Heart left ventricle (tissue), 16 donors: ENCODE data around the gene GRAMD1B. TPM values are rescaled to one million over a fixed set of nuclear protein-coding genes. Genes with fewer than 3 reads are reported as not detected.
A peak's percentile ranks its signal among the peaks of the same experiment; 100 is the strongest.

ENCODE experiments used
- ATAC-seq, 4 donors: fragments of 200-7000 bp; cut with Tn5 transposase; one replicate each; pipeline ENCODE4 v1.9.1; 2020 to 2022; ENCODE audit warnings: moderate library complexity in 4 of 4, mild to moderate bottlenecking in 3 of 4, moderate number of reproducible peaks in 1 of 4
- DNase-seq, 5 donors: peaks; one replicate each; pipeline ENCODE4 v3.0.0-alpha.2; 2020
- H3K27ac ChIP-seq, 12 donors: fragments of 200-600 bp; sonication (generic) in 4 of 12; one replicate each; pipeline versions ENCODE4 v1.5.0 to v1.8.0; 2016 to 2022; ENCODE audit warnings: mild to moderate bottlenecking in 2 of 12
- H3K27me3 ChIP-seq, 9 donors: fragments of 200-600 bp; sonication (generic) in 2 of 9; one replicate each; pipeline versions ENCODE4 v1.5.1 to v1.8.0; 2016 to 2022; ENCODE audit warnings: mild to moderate bottlenecking in 3 of 9
- H3K36me3 ChIP-seq, 9 donors: fragments of 200-600 bp; sonication (generic) in 2 of 9; one replicate each; pipeline versions ENCODE4 v1.5.0 to v1.8.0; 2018 to 2022; ENCODE audit warnings: mild to moderate bottlenecking in 2 of 9
- H3K4me1 ChIP-seq, 12 donors: fragments of 200-600 bp; sonication (generic) in 4 of 12; one replicate each; pipeline versions ENCODE4 v1.5.0 to v1.8.0; 2016 to 2022; ENCODE audit warnings: mild to moderate bottlenecking in 3 of 12
- H3K4me3 ChIP-seq, 12 donors: fragments of 200-600 bp; sonication (generic) in 4 of 12; one replicate each; pipeline versions ENCODE4 v1.5.0 to v1.8.0; 2017 to 2022; ENCODE audit warnings: mild to moderate bottlenecking in 9 of 12, moderate library complexity in 4 of 12
- H3K9me3 ChIP-seq, 12 donors: fragments of 200-600 bp; sonication (generic) in 4 of 12; one replicate each; pipeline versions ENCODE4 v1.5.0 to v1.8.0; 2016 to 2022; ENCODE audit warnings: mild to moderate bottlenecking in 1 of 12
- CTCF ChIP-seq, 12 donors: fragments of 200-600 bp; sonication (generic) in 4 of 12; IDR thresholded peaks; one replicate each; pipeline versions ENCODE4 v1.5.0 to v1.8.0; 2018 to 2022; ENCODE audit warnings: antibody characterized with exemption in 12 of 12, mild to moderate bottlenecking in 5 of 12
- POLR2A ChIP-seq, 2 donors: fragments of 450-650 bp; IDR thresholded peaks; one replicate each; pipeline ENCODE4 v1.6.1; 2017; ENCODE audit warnings: antibody characterized with exemption in 2 of 2, mild to moderate bottlenecking in 2 of 2, moderate library complexity in 2 of 2
- WGBS, 4 donors: extraction: QIAGEN DNeasy Blood & Tissue Kit in 2 of 4; methylation state at CpG; one replicate each; pipeline versions ENCODE4 v1.1.5 to v1.1.7; 2013 to 2018; 5-methylcytosine and 5-hydroxymethylcytosine counted together
- intact Hi-C, 10 donors: fragments of 100-400 bp; cut with DNase I; formaldehyde crosslinking; loops; one replicate each; pipeline versions ENCODE4 v1.11.1 to v1.14.2; 2022
- polyA plus RNA-seq, 2 donors: library from polyadenylated mRNA; stranded (reverse); fragments of 200-250 nt; gene quantifications; one replicate each; pipeline ENCODE4 v1.2.3, GENCODE V29; 2013
- total RNA-seq, 9 donors: library from RNA; depleted of rRNA in 2 of 9; stranded (reverse); fragments of >200 nt in 2 of 9; fragmentation: NEBNext Ultra II Directional in 3 of 9; extraction: Animal tissue kit (Norgen Biotek cat#: 25700) in 3 of 9; gene quantifications; one replicate each; pipeline versions ENCODE4 v1.1.0 to v1.2.4, GENCODE V29; 2016 to 2023
- donor health status: ischemic (EF 13 %, LVEDD 7.1; RV severe dilation, severe dysfunction).
- donor health status: healthy with polysubstance abuse.
- donor health status: DM: no; HTN: yes; CAD: no.
- donor health status: DM: no; HTN: no; CAD: no.
- donor health status: ischemic (EF 25% LVEDD 6.9; RV normal size, moderate dysfunction).
- donor health status: ischemic (EF 25% LVEDD 5.7; RV mildly dilated, moderate dysfunction).
- donor health status: healthy.
- donor health status: DM: yes; HTN: yes; CAD: no.
- donor health status: ischemic (EF 35%, LVEDD 5.7; RV mildly dilated, moderate dysfunction).
- donor health status: nonischemic (EF 11% LVEDD 7.7; RV severe dilation, severe dysfunction).
- donor health status: DM: yes; HTN: yes; CAD: no.
- donor health status: PGD.
- donor health status: ischemic (EF 29% LVEDD 5.4; RV normal size, mild dysfunction).
- donor health status: nonischemic (EF 23%, LVEDD 6.1; RV moderate dilation, normal function).

Gene GRAMD1B
- total and polyA plus RNA-seq, 11 donors: 8.6 to 42.5 (median 23.0) TPM

GRCh38 chr11:123431619-123432018 lies 1.6 kb downstream of the GRAMD1B start:
- DNase-seq (no peak), ATAC-seq (no peak)
- WGBS, 4 donors: 66 to 80% (median 69%) methylated on average over 7 of the region's 7 CpGs
- Histone ChIP-seq H3K4me3 (peak overlapping the region in 7 of 12 donors; percentile 55 to 78 (median 69)), H3K36me3 (no peaks in the 10 kb centered on the region), H3K27me3 (peaks cover 0 to 8% (median 3%) of the 10 kb centered on the region in 9 donors), H3K27ac (peak overlapping the region in 2 of 12 donors; percentile 6 to 88), H3K4me1 (peaks cover 0 to 42% (median 9%) of the 10 kb centered on the region in 12 donors), H3K9me3 (no peaks in the 10 kb centered on the region)
- TF ChIP-seq CTCF (IDR thresholded peaks at IDR 0.05) (no peak), POLR2A (IDR thresholded peaks at IDR 0.05) (no peak)
- intact Hi-C loops: loop anchor here in 1 of 10 donors (5.0 kb wide), 1 partner anchor 41 kb away; no protein-coding TSS in a partner anchor

GRCh38 chr11:123434262-123434661 lies 4.2 kb downstream of the GRAMD1B start:
- no peak for DNase-seq
- peak in 2 of 12 donors; percentile 6 to 9 for TF ChIP-seq CTCF (IDR thresholded peaks at IDR 0.05)
- TF ChIP-seq POLR2A (IDR thresholded peaks at IDR 0.05): no peak
- H3K9me3 ChIP-seq: no peaks in the 10 kb centered on the region
- intact Hi-C loops: loop anchor here in 1 of 10 donors (5.0 kb wide), 1 partner anchor 38 kb away; no protein-coding TSS in a partner anchor
- peaks cover 0 to 34% (median 9%) of the 10 kb centered on the region in 12 donors for H3K4me1 ChIP-seq
- peaks cover 0 to 8% (median 3%) of the 10 kb centered on the region in 9 donors for H3K27me3 ChIP-seq
- no peak for ATAC-seq
- H3K27ac ChIP-seq: no peak overlapping the region
- H3K36me3 ChIP-seq: no peaks in the 10 kb centered on the region
- no peak overlapping the region for H3K4me3 ChIP-seq
- 81 to 85% (median 83%) methylated on average over 7 of the region's 7 CpGs for WGBS, 4 donors

- Histone ChIP-seq H3K4me1 (peaks cover 0 to 28% (median 8%) of the 10 kb centered on the region in 12 donors), H3K27me3 (peaks cover 0 to 8% (median 3%) of the 10 kb centered on the region in 9 donors), H3K27ac (no peak overlapping the region), H3K9me3 (no peaks in the 10 kb centered on the region), H3K36me3 (no peaks in the 10 kb centered on the region), H3K4me3 (no peak overlapping the region)
- intact Hi-C loops: loop anchor here in 1 of 10 donors (5.0 kb wide), 1 partner anchor 37 kb away; no protein-coding TSS in a partner anchor
- DNase-seq (no peak), ATAC-seq (no peak)
- WGBS, 4 donors: 72 to 84% (median 78%) methylated on average over 3 of the region's 3 CpGs
- no peak for TF ChIP-seq POLR2A (IDR thresholded peaks at IDR 0.05)
- TF ChIP-seq CTCF (IDR thresholded peaks at IDR 0.05): no peak
These were observed 4.8 kb downstream of the GRAMD1B start for GRCh38 chr11:123434911-123435310.

- no peak for DNase-seq
- H3K36me3 ChIP-seq: no peaks in the 10 kb centered on the region
- no peak for TF ChIP-seq CTCF (IDR thresholded peaks at IDR 0.05)
- no peak for TF ChIP-seq POLR2A (IDR thresholded peaks at IDR 0.05)
- H3K4me3 ChIP-seq: no peak overlapping the region
- H3K27ac ChIP-seq: no peak overlapping the region
- peaks cover 0 to 13% (median 0%) of the 10 kb centered on the region in 12 donors for H3K4me1 ChIP-seq
- WGBS, 4 donors: 87 to 89% (median 89%) methylated on average over 9 of the region's 9 CpGs
- no peak for ATAC-seq
- H3K27me3 ChIP-seq: no peaks in the 10 kb centered on the region
- intact Hi-C loops: no loop called here
- H3K9me3 ChIP-seq: no peaks in the 10 kb centered on the region
These were observed 7.3 kb downstream of the GRAMD1B start for GRCh38 chr11:123437236-123437979.
